Measurements from ENCODE around the gene TANC1.

TANC1 gene

DNA sequence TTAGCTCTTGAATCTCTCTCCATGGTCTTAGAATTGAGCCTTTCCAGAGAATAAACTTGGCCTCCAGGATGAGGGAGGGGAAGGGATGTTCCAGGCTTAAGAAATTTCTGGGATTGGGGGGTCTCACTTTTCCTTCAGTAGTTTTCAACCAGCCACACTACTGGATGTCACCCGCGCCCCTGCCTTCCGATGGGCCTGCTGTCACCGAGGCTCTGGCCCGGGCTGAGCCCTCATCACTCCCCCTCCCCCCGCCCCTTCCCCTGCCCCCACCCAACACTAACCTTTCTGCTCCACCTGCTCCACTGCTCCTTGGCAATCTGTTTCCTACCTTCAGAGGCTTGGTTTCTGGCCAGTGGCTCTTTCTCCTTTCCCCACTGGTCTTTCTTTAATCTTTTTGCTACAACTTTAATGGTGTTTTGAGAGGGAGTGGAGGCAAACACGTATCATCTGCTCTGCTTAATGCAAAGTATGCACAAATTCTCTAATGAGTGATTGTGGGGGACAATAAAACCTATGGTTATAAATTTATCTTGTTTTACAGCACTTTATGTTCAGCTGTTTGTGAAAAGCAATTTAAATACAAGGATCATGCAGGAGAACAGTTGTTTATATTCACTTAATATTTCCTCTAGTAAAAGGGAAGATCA lies 162.9 kb downstream of the TANC1 start:
- DNase-seq, result no peak
- TF ChIP-seq POLR2A (IDR thresholded peaks at IDR 0.05; ENCODE audit: low read length) (no peak), GATA1 (IDR thresholded peaks at IDR 0.05; ENCODE audit: low read depth, low read length) (no peak)

DNA sequence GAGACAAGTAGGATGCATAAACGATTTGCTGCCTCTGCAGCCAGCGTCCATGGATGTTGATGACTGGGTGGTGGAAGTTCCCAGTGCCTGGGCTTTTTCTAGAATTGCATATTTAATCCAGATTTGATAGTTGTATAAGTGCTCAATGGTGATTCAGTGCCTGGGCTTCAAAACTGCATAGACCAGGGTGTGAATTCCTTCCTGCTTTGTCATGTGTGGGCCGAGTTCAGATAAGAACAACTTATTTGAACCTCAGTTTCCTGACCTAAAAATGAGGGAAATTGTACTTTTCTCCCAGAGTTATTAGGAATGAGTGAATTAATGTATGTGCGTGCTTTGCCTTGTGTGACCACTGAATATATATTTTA lies 163.5 kb downstream of the TANC1 start:
- peak; percentile 28 to 48 for DNase-seq
- TF ChIP-seq POLR2A (IDR thresholded peaks at IDR 0.05; ENCODE audit: low read length), result no peak
- TF ChIP-seq GATA1 (IDR thresholded peaks at IDR 0.05; ENCODE audit: low read depth, low read length), result no peak

DNA sequence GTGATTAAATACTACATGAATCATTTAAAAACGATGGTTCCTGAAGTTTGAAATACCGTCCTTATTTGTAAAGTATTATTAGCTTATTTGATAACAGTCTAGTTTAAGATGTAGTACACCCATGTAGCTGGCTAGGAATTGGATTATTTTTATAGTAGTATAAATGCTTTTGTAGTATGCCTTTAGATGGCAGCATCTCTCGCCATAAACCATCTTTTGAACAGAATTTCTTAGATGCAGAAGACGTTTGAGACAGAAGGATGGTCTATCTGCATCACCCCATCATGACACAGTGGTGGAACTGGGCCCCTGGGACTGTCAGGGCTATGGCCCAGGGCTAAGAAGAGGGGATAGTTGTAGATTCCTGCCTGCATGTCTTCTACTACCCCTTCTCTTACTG lies 165.4 kb downstream of the TANC1 start:
- peak; percentile 57 to 59 for DNase-seq
- TF ChIP-seq GATA1 (IDR thresholded peaks at IDR 0.05; ENCODE audit: low read depth, low read length) (no peak), POLR2A (IDR thresholded peaks at IDR 0.05; ENCODE audit: low read length) (no peak)

DNA sequence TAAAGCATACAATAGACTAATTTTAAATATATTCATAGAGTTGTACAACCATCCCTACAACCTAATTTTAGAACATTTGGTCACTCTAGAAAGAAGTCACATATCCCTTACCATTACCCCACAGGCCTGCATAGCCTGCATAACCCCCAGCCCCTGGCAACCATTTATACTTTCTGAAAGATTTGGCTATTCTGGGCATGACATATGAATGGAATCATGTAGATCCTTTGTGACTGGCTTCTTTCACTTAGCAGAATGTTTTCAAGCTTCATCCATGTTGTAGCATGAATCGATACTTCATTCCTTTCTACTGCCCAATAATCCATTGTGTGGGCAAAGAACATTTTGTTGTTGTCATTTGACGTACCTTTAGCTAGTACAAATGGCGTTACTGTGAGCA lies 166.5 kb downstream of the TANC1 start:
- no peak for DNase-seq
- TF ChIP-seq POLR2A (IDR thresholded peaks at IDR 0.05; ENCODE audit: low read length) (no peak), GATA1 (IDR thresholded peaks at IDR 0.05; ENCODE audit: low read depth, low read length) (no peak)

DNA sequence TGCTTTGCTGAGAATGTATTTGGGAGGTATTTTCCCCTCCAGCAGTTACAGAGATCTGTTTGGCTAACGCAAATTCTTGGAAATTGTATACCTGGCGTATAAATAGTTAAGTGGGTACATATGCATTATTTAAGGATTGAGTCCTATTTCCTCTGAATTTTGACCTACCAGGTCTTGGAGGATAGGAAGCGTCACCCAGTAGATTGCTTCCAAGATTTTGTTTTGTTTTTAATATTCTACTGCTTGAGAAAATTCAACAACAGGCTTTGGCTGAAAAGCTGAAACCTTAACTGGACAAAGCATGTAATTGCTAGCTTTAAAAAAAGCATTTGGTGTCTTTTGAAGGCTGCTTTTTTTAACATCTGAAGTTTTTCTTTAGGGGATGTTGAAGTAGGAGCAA lies 168.0 kb downstream of the TANC1 start:
- no peak for DNase-seq
- TF ChIP-seq POLR2A (IDR thresholded peaks at IDR 0.05; ENCODE audit: low read length) (no peak), GATA1 (IDR thresholded peaks at IDR 0.05; ENCODE audit: low read depth, low read length) (no peak)

DNA sequence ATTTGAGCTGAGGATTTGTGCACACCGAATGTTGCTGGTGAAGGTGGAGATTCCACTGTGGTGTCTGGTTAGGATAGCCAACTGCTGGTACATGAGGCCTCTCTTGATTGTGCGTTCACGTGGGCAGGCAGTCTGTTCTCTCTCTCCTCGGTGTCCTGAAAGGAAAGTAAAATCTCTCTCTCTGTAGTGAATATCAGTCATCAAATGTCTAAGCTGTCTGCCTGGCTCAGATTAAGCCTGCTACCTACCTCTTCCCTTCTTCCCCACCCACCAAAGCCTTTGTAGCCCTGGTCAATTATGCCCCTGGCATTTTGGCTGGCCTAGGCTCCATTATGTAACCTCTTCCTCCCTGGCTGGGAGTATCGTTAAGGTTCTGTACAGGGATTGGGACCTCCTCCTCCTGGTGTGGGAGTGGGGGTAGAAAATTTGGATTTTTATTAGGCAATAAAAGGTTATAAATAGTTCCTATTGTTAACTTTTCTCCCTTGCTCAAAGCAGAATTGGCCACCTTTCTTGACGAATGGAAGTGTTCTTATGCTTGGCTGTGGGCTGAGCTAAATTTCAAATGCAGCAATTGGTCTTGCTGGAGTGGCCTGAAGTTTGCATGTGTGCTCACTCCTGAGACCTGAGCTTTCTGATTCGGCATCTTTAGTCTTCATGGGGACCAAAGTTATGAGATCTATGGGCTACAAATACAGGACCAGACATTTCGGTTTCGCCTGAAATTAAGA lies 169.2 kb downstream of the TANC1 start:
- TF ChIP-seq GATA1 (IDR thresholded peaks at IDR 0.05; ENCODE audit: low read depth, low read length) (no peak), POLR2A (IDR thresholded peaks at IDR 0.05; ENCODE audit: low read length) (peak; percentile 77)
- peak; percentile 67 to 79 for DNase-seq

DNA sequence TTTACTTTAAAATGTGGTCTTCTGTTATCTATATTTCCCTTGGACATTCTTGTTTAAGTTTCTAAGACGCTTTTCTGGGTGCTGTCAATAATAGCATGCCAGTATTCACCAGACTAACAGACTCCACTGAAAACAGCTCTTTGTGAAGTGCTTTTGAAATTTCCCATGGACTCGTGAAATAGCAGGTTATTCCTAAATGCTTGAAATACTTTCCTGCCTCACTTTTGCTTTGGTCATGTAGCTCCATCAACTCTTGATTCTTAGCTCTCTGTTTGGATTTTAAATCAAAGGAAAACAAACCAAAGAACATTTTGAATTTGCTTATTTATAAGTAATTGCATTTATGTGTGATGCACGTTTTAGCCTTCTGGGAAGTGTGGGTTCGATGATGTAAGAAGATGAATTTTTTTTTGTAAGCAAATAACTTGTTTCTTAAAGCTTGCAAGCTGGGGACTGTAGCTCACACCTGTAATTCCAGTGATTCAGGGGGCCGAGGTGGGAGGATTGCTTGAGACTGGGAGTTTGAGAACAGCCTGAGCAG lies 170.3 kb downstream of the TANC1 start:
- TF ChIP-seq POLR2A (IDR thresholded peaks at IDR 0.05; ENCODE audit: low read length) (no peak), GATA1 (IDR thresholded peaks at IDR 0.05; ENCODE audit: low read depth, low read length) (no peak)
- peak in 1 of 2 experiments; percentile 56 for DNase-seq

DNA sequence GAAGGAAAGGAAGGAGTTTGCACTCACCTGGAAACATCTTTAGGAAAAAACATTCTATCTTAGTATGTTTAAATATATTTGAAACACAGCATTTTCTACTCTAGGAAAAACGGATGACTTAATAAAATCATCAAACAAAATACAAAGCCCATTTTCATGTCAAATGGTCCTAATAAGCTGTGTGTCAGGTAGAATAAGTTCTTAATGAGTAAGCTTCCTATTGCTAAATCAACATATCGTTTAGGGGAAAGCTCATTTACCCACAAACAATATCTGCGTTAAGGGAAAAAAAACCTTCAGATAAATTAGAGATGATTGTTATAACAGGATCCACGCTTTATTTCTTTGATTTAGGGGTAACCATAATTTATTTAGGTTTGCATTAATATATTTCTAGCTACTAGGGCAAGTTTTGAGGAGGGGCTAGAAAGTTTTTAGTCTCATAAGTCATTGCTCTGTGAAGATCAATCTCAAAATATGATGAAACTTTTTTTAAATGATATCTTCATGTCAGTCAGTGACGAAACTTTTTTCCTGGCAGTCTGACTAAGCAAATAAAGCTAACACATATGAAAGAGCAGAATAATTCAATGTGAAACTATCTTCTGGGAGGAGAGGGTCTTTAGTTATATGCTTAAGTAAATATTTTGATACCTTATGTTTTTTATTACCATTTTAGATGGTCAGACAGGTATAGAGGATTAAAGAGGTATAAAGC lies 170.9 kb downstream of the TANC1 start:
- DNase-seq, result peak; percentile 72 to 86
- TF ChIP-seq POLR2A (IDR thresholded peaks at IDR 0.05; ENCODE audit: low read length) (peak; percentile 56), GATA1 (IDR thresholded peaks at IDR 0.05; ENCODE audit: low read depth, low read length) (no peak)

DNA sequence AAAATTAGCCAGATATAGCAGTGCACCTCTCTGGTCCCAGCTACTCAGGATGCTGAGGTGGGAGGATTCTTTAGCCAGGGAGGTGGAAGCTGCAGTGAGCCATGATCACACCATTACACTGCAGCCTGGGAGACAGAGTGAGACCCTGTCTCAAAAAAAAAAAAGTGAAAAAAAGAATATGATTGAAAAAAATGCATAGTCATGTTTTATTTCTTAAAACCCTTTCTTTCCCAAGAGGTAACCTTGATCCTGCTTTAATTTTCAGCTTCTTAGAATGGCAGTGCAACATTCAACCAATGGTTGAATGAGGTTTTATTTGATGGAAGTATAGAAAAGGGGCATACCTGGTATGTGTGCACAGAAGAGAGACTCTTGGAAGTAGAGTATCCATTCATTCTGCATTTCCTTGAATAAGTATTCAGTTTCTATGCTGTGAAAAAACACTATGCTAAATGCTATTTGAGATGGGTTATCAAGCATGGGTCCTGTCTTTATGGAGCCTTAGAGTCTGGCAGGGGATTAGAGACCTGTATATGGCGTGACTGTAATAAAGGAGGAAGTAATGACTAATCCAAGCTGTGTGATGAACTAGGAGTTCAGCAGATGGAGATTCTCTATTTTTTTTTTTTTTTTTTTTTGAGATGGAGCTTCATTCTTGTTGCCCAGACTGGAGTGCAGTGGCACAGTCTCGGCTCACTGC lies 171.8 kb downstream of the TANC1 start:
- peak in 1 of 2 experiments; percentile 62 for DNase-seq
- TF ChIP-seq GATA1 (IDR thresholded peaks at IDR 0.05; ENCODE audit: low read depth, low read length), result no peak
- no peak for TF ChIP-seq POLR2A (IDR thresholded peaks at IDR 0.05; ENCODE audit: low read length)

DNA sequence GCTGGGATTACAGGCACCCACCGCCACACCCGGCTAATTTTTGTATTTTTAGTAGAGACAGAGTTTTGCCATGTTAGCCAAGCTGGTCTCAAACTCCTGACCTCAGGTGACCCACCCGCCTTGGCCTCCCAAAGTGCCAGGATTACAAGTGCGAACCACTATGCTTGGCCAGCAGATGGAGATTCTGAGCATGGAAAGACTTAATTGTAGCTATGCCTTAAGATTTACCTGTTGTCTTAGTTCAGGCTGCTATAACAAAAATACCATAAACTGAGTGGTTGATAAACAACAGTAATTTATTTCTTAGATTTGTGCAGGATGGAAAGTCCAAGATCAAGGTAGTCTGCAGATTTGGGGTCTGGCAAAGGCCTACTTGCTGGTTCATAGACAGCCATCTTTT lies 172.4 kb downstream of the TANC1 start:
- peak in 1 of 2 experiments; percentile 40 for DNase-seq

DNA sequence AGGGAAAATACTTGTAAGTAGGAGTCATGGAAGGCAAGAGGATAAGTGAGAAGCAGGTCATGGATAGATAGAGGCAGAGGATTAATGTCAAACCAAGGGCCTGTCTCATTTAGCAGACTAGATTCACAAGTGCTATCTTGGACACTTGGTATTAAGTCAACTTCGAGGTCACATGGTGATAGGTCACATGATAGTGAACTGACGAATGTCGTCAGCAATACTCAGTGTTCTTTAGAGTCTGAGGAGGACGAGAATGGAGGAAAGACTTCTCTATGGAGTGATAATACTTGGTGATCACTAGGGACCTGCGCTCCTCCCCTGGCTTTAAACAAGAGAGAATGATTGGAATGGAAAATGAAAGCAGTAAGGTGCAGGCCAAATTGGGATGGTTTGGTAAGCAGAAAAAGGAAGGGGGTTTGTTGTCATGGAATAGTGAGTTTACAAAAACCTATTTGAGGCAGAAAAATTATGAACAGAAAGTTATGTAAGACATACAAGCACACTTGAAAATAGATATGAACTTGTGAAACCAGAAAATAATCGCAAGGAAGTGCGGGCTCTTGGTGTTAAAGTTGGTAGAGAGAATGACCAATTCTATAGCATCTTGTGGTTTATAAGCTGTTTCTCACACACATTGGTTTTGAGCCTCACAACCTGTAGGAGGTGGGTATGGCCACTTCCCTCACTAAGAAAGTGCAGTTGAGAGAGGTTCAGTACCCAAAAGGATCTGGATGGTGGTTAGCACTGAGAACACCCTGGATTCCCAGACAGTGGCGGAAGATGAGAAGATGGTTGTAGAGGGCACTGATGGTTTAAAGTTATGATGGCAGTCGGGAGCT lies 176.6 kb downstream of the TANC1 start:
- DNase-seq, result peak; percentile 18 to 35
- TF ChIP-seq GATA1 (IDR thresholded peaks at IDR 0.05; ENCODE audit: low read depth, low read length) (no peak), POLR2A (IDR thresholded peaks at IDR 0.05; ENCODE audit: low read length) (no peak)

DNA sequence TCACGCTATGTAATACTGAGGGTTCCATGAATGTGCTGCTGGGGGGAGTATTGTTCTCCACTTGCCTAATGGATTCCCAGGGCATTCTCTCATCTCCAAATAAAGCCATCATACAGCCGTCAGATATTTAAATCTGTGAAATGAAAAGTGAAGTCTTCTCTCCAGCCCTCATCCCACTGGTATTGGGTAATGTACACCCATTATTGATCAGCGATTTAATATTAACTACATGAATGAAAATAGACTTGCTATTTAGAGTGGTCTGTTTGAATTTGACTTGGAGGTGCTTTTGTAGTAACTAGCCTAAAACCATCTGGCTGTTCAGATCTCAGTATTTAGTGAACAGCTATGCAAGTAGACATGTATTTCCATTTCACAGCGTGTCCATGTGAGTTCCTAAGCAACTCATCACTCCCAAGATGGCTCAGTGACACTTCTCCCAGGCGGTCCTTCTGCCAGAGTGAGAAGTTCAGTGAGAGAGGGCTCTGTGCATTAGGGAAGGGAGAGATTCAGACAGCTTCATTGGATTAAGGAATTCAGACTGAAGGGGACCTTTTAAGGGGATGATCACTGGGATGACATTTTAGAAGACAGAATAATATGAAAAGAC lies 177.4 kb downstream of the TANC1 start:
- no peak for DNase-seq
- TF ChIP-seq POLR2A (IDR thresholded peaks at IDR 0.05; ENCODE audit: low read length) (no peak), GATA1 (IDR thresholded peaks at IDR 0.05; ENCODE audit: low read depth, low read length) (no peak)

All from erythroblast (primary cell).